Keratinocyte (primary cell): Measurements from ENCODE around the gene RB1. TPM values are rescaled to one million over a fixed set of nuclear protein-coding genes. Genes with fewer than 3 reads are reported as not detected.

Experiments
- DNase-seq: peaks from one replicate; pipeline ENCODE4 v3.0.0-alpha.2; 2011; ENCODE audit warnings: low read depth, missing footprints, low spot score
- FAIRE-seq: peaks from 2 replicates; lab custom pipeline; 2011; peaks lifted over from hg19 to GRCh38; lab: Jason Lieb, UNC
- H2AFZ ChIP-seq: 2 replicates; pipeline ENCODE4 v1.6.0; 2012; ENCODE audit warnings: low read length, control low read depth, inconsistent platforms; ENCODE audit not compliant: control insufficient read depth
- H3K27ac ChIP-seq: 2 replicates; pipeline ENCODE4 v1.5.1; 2011; ENCODE audit warnings: low read length; ENCODE audit not compliant: control insufficient read depth, insufficient read depth
- H3K27me3 ChIP-seq: 3 replicates; pipeline ENCODE4 v1.6.0; 2011; ENCODE audit warnings: low read length; ENCODE audit not compliant: control insufficient read depth, insufficient read depth; ENCODE audit errors: extremely low read depth
- H3K36me3 ChIP-seq, 2 experiments: 2 replicates in 1 of 2; 3 replicates in 1 of 2; pipeline ENCODE4 v1.5.1; 2011; ENCODE audit warnings: low read length in 2 of 2, mild to moderate bottlenecking in 1 of 2; ENCODE audit not compliant: control insufficient read depth in 2 of 2, insufficient read depth in 2 of 2; ENCODE audit errors: extremely low read depth in 1 of 2
- H3K4me1 ChIP-seq: 3 replicates; pipeline ENCODE4 v1.5.1; 2011; ENCODE audit warnings: low read length; ENCODE audit not compliant: control insufficient read depth, insufficient read depth; ENCODE audit errors: extremely low read depth
- H3K4me2 ChIP-seq: 3 replicates; pipeline ENCODE4 v1.6.0; 2011; ENCODE audit warnings: low read depth, low read length; ENCODE audit not compliant: control insufficient read depth, insufficient read depth; ENCODE audit errors: extremely low read depth
- H3K4me3 ChIP-seq, 3 experiments: fragments of 200-600 bp in 1 of 3; sonication (generic) in 1 of 3; 2 replicates in 2 of 3; 3 replicates in 1 of 3; pipeline ENCODE4 v1.5.1; 2011 to 2016; ENCODE audit warnings: low read length in 3 of 3, mild to moderate bottlenecking in 3 of 3, control low read depth in 2 of 3, inconsistent platforms in 1 of 3, low read depth in 1 of 3, mixed read lengths in 1 of 3, mixed run types in 1 of 3, moderate library complexity in 1 of 3; ENCODE audit not compliant: control insufficient read depth in 2 of 3, insufficient read depth in 2 of 3; ENCODE audit errors: extremely low read depth in 1 of 3
- H3K79me2 ChIP-seq: 2 replicates; pipeline ENCODE4 v1.6.0; 2012; ENCODE audit warnings: low read length; ENCODE audit not compliant: control insufficient read depth, insufficient read depth
- H3K9ac ChIP-seq: 3 replicates; pipeline ENCODE4 v1.6.0; 2011; ENCODE audit warnings: low read length; ENCODE audit not compliant: control insufficient read depth, insufficient read depth; ENCODE audit errors: extremely low read depth
- H3K9me1 ChIP-seq: 3 replicates; pipeline ENCODE4 v1.6.0; 2011; ENCODE audit warnings: low read length; ENCODE audit not compliant: control insufficient read depth, insufficient read depth; ENCODE audit errors: extremely low read depth
- H3K9me3 ChIP-seq: 2 replicates; pipeline ENCODE4 v1.5.1; 2012; ENCODE audit warnings: low read depth, low read length; ENCODE audit not compliant: control insufficient read depth
- H4K20me1 ChIP-seq: 3 replicates; pipeline ENCODE4 v1.6.0; 2011; ENCODE audit warnings: low read length; ENCODE audit not compliant: control insufficient read depth, insufficient read depth; ENCODE audit errors: extremely low read depth
- EZH2 ChIP-seq: IDR thresholded peaks from one replicate; pipeline ENCODE4 v1.6.1; 2012; ENCODE audit warnings: inconsistent platforms, mild to moderate bottlenecking, low read length, moderate library complexity
- dilution Hi-C: fragments of 300-500 bp; cut with MboI; formaldehyde crosslinking; loops from one replicate; pipeline ENCODE4 v1.7.0; 2020; ENCODE audit warnings: low sequenced_read_pairs; ENCODE audit not compliant: extremely low pct_ligation_motif_present
- polyA plus RNA-seq, 5 experiments: library from polyadenylated mRNA; depleted of rRNA in 3 of 5; stranded (reverse) in 3 of 5; stranded (forward) in 1 of 5; unstranded in 1 of 5; fragments of >200 nt; gene quantifications; 1 replicate in 1 of 5; 2 replicates in 3 of 5; 3 replicates in 1 of 5; pipeline versions ENCODE4 v1.2.1 to v1.2.3, GENCODE V29; 2011 to 2012; ENCODE audit warnings: missing spikeins in 2 of 5, low read depth in 1 of 5, low replicate concordance in 1 of 5
- TF ChIP-seq, protein P1 (sequence below), 3 experiments: IDR thresholded peaks in 1 of 3; conservative IDR thresholded peaks in 1 of 3; optimal IDR thresholded peaks in 1 of 3; 2 replicates in 2 of 3; 3 replicates in 1 of 3; pipeline versions ENCODE3 to v1.5.1; 2011; ENCODE audit warnings: low read length in 3 of 3, mild to moderate bottlenecking in 3 of 3, moderate library complexity in 2 of 3, control low read depth in 1 of 3, inconsistent platforms in 1 of 3; ENCODE audit not compliant: insufficient read depth in 2 of 3; ENCODE audit errors: extremely low read depth in 1 of 3

Gene RB1
- polyA plus RNA-seq, 1 donor (not counting 4 experiments of a cell fraction or from before 2014, with no cell fraction given), result 22.4 TPM

DNA sequence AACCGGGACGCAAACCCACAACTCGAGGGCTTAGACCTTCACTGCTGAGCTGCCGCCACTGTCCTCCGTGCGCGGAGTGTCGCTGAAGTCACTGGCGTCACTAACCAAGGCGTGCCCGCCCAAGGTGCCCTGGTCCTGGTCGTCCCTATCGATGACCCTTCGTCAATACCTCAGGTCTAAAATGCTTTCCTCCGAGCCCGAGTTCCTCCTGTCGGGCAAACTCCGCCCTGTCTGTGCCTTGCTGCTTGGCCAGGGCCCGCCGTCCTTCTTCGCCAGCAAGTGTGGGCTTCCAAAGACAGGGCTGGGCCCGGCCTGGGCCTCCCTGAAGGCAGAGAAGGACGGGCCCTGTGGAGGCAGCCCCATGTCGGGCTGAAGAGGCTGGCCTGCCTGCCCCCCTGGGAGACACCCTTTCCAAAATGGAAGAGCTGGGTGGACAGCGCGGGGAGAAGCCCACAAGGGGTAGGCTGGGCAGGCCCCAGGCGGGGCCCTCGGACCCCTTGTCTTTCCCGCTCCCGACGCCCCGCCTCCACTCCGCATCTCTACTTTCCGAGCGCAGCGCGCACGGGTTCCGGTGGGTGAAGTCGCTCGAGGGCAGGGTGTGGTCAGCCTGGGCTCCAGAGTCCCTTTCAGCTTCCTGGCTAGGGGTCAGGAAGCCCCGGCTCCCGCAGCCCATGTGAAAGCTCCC lies 13.4 kb downstream of the RB1 start:
- no peaks in the 10 kb centered on the region for H4K20me1 ChIP-seq
- TF ChIP-seq EZH2, result no peak
- TF ChIP-seq, protein P1, sequence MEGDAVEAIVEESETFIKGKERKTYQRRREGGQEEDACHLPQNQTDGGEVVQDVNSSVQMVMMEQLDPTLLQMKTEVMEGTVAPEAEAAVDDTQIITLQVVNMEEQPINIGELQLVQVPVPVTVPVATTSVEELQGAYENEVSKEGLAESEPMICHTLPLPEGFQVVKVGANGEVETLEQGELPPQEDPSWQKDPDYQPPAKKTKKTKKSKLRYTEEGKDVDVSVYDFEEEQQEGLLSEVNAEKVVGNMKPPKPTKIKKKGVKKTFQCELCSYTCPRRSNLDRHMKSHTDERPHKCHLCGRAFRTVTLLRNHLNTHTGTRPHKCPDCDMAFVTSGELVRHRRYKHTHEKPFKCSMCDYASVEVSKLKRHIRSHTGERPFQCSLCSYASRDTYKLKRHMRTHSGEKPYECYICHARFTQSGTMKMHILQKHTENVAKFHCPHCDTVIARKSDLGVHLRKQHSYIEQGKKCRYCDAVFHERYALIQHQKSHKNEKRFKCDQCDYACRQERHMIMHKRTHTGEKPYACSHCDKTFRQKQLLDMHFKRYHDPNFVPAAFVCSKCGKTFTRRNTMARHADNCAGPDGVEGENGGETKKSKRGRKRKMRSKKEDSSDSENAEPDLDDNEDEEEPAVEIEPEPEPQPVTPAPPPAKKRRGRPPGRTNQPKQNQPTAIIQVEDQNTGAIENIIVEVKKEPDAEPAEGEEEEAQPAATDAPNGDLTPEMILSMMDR (optimal IDR thresholded peaks at IDR 0.05 in 1 of 3, IDR thresholded peaks at IDR 0.05 in 1 of 3, conservative IDR thresholded peaks at IDR 0.05 in 1 of 3; ENCODE audit: extremely low read depth in 1 of 3, insufficient read depth in 2 of 3, low read length in 3 of 3), result no peak
- H3K9me3 ChIP-seq, result no peaks in the 10 kb centered on the region
- dilution Hi-C loops, result no loop called here
- no peak overlapping the region for H3K4me3 ChIP-seq
- H3K27me3 ChIP-seq, result no peaks in the 10 kb centered on the region
- no peaks in the 10 kb centered on the region for H3K9me1 ChIP-seq
- no peak overlapping the region for H3K9ac ChIP-seq
- no peak for DNase-seq
- peaks cover 18% of the 10 kb centered on the region for H3K79me2 ChIP-seq
- H3K4me2 ChIP-seq, result no peak overlapping the region
- H3K4me1 ChIP-seq, result peaks cover 2% of the 10 kb centered on the region
- peaks cover 2 to 4% of the 10 kb centered on the region in 2 experiments for H3K36me3 ChIP-seq
- H2AFZ ChIP-seq, result no peak overlapping the region
- FAIRE-seq, result no peak
- no peak overlapping the region for H3K27ac ChIP-seq

DNA sequence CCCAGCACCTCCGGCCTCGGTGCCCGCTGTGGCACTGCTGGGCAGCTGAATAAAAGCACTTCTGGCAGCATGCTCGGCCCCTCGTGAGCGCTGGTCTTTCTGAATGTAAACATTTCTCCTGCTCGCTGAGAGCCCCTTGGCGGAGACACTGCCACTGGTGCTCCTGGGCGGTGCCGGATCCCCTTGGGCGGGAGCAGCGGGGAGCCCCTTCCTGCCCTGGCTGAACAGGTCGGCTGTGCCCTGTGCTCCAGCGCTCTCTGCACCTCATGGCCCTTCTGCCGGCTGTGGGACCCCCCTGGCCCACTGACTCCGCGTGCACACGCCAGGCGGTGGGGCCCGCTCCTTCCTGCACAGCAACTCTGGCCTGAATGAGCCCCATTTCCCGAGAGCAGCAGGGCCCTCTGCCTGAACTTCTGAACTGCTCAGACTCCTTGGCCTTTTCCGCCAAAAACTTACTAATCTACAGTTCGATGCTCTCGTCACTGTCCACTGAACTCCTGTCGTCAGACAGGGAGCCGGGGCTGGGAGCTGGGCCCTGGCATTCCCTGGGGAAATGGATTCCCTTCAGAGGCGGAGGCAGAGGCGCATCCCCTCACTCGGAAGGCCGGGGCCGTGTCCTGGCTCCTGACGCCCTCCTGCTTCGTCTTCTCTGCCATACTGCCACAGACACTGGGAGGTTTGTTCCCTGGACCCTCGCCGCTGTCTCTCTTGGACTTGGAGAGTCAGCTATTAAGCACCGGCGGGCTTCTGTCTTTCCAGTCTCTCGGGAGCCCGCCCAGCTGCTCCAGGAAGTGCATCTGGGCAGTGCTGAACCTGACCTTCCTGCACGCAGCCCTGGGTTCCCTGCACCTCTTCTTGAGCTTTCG lies 14.2 kb downstream of the RB1 start:
- Histone ChIP-seq H3K4me3 (no peak overlapping the region), H3K4me2 (no peak overlapping the region), H3K9me1 (no peaks in the 10 kb centered on the region), H4K20me1 (no peaks in the 10 kb centered on the region), H3K36me3 (peaks cover 2 to 4% of the 10 kb centered on the region in 2 experiments), H3K79me2 (peaks cover 14% of the 10 kb centered on the region), H3K27me3 (no peaks in the 10 kb centered on the region), H3K4me1 (peaks cover 2% of the 10 kb centered on the region), H3K27ac (no peak overlapping the region), H3K9me3 (no peaks in the 10 kb centered on the region), H2AFZ (no peak overlapping the region), H3K9ac (no peak overlapping the region)
- TF ChIP-seq EZH2, result no peak
- TF ChIP-seq, protein P1 (optimal IDR thresholded peaks at IDR 0.05 in 1 of 3, IDR thresholded peaks at IDR 0.05 in 1 of 3, conservative IDR thresholded peaks at IDR 0.05 in 1 of 3; ENCODE audit: extremely low read depth in 1 of 3, insufficient read depth in 2 of 3, low read length in 3 of 3), result no peak
- dilution Hi-C loops, result no loop called here
- no peak for FAIRE-seq
- DNase-seq, result no peak
